Choroid plexus epithelial cell (primary cell): ENCODE data around the gene ACSL1.

Source experiments
- DNase-seq: peaks from one replicate; pipeline ENCODE4 v3.0.0-alpha.2; 2010; ENCODE audit warnings: low read depth
- H3K4me3 ChIP-seq: 2 replicates; pipeline ENCODE4 v1.5.1; 2011; ENCODE audit warnings: low read depth, mild to moderate bottlenecking, control low read depth, low read length, moderate library complexity
- CTCF ChIP-seq: conservative IDR thresholded peaks from 2 replicates; pipeline ENCODE4 v1.5.1; 2011; ENCODE audit warnings: low read depth, mild to moderate bottlenecking, control low read depth, inconsistent platforms, low read length, moderate library complexity

The ACSL1 gene

GRCh38 chr4:184769141-184769765 lies 56.5 kb downstream of the ACSL1 start:
- no peak for DNase-seq
- no peak overlapping the region for H3K4me3 ChIP-seq
- no peak for TF ChIP-seq CTCF

- no peak for DNase-seq
- H3K4me3 ChIP-seq, result no peak overlapping the region
- no peak for TF ChIP-seq CTCF
These were observed 57.5 kb downstream of the ACSL1 start for GRCh38 chr4:184768296-184768695.

GRCh38 chr4:184766446-184766845 lies 59.3 kb downstream of the ACSL1 start:
- no peak for DNase-seq
- no peak overlapping the region for H3K4me3 ChIP-seq
- no peak for TF ChIP-seq CTCF

- TF ChIP-seq CTCF, result no peak
- DNase-seq, result no peak
- H3K4me3 ChIP-seq, result no peak overlapping the region
These were observed 60.1 kb downstream of the ACSL1 start for GRCh38 chr4:184765473-184766340.

GRCh38 chr4:184764601-184765000 lies 61.2 kb downstream of the ACSL1 start:
- TF ChIP-seq CTCF, result no peak
- no peak for DNase-seq
- H3K4me3 ChIP-seq, result no peak overlapping the region

- no peak for DNase-seq
- no peak for TF ChIP-seq CTCF
These were observed 62.5 kb downstream of the ACSL1 start for GRCh38 chr4:184763150-184763780.

GRCh38 chr4:184762100-184762499 lies 63.7 kb downstream of the ACSL1 start:
- TF ChIP-seq CTCF, result no peak
- no peak for DNase-seq
- no peak overlapping the region for H3K4me3 ChIP-seq

More at GRCh38 chr4:184763150-184763780, 62.5 kb downstream of the ACSL1 start:
- no peak overlapping the region for H3K4me3 ChIP-seq
